Measurements from ENCODE around the gene SURF6.
A peak's percentile ranks its signal among the peaks of the same experiment; 100 is the strongest.
"Not testable (repeated sequence)": the region's sequence is repeated elsewhere in the genome, so short reads cannot be mapped to it uniquely, and the experiment has no call there.

Gene SURF6

DNA sequence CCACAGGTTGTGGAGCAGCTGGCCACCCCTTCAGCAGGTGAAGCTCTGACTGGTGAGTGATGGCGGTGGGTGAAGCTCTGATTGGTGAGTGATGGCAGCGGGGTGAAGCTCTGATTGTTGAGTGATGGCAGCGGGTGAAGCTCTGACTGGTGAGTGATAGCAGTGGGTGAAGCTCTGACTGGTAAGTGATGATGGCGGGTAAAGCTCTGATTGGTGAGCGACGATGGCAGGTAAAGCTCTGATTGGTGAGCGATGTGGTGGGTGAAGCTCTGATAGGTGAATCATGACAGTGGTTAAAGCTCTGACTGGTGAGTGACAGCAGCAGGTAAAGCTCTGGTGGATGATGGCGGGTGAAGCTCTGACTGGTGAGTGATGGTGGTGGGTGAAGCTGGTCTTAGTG, 51.6 kb downstream of the SURF6 start:
- no peak overlapping the region for H3K4me3 ChIP-seq (ENCODE audit: control insufficient read depth in 1 of 7, extremely low read depth in 1 of 7, insufficient read depth in 4 of 7, low read depth in 2 of 7, low read length in 6 of 7)
- H3K4me1 ChIP-seq (ENCODE audit: control extremely low read depth in 1 of 4, control insufficient read depth in 4 of 4, insufficient read depth in 4 of 4, low read length in 3 of 4): peaks cover 0 to 9% (median 0%) of the 10 kb centered on the region in 4 experiments
- DNase-seq: no peak
- 95% methylated on average over 4 of the region's 8 CpGs for WGBS (ENCODE audit: insufficient coverage)
- peaks cover 0 to 6% (median under 1%) of the 10 kb centered on the region in 5 experiments for H3K9me3 ChIP-seq (ENCODE audit: control extremely low read depth in 1 of 5, control insufficient read depth in 4 of 5, insufficient read depth in 2 of 5, low read depth in 1 of 5, low read length in 4 of 5)
- ChIA-PET CTCF (interaction anchor here (0.8 to 1.5 kb wide), 3 partner anchors 15 to 98 kb away, joined by 3 to 5 read pairs (median 4); no protein-coding TSS in a partner anchor), POLR2A (no interaction called here)
- peaks cover 0 to 2% (median 0%) of the 10 kb centered on the region in 5 experiments for H3K27me3 ChIP-seq (replicated peaks in 2 of 5; ENCODE audit: control insufficient read depth in 4 of 5, insufficient read depth in 5 of 5, low read length in 4 of 5)
- H3K36me3 ChIP-seq (ENCODE audit: control insufficient read depth in 4 of 4, insufficient read depth in 4 of 4, low read length in 3 of 4): no peaks in the 10 kb centered on the region
- no peak overlapping the region for H3K27ac ChIP-seq (ENCODE audit: insufficient read depth in 1 of 2, low read depth in 1 of 2, low read length in 2 of 2, poor library complexity in 1 of 2, severe bottlenecking in 2 of 2)

DNA sequence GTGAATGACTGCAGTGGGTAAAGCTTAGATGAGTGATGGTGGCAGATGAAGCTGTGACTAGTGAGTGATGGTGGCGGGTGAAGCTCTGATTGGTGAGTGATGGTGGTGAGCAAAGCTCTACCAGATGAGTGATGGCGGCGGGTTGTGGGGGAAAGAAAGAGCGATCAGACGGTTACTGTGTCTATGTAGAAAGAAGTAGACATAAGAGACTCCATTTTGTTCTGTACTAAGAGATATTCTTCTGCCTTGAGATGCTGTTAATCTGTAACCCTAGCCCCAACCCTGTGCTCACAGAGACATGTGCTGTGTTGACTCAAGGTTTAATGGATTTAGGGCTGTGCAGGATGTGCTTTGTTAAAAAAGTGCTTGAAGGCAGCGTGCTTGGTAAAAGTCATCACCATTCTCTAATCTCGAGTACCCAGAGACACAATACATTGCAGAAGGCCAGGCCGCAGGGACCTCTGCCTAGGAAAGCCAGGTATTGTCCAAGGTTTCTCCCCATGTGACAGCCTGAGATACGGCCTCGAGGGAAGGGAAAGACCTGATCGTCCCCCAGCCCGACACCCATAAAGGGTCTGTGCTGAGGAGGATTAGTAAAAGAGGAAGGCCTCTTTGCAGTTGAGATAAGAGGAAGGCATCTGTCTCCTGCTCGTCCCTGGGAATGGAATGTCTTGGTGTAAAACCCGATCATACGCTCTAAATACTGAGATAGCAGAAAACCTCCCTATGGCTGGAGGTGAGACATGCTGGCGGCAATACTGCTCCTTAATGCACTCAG, 52.5 kb downstream of the SURF6 start:
- 89% methylated on average over 6 of the region's 16 CpGs for WGBS (ENCODE audit: insufficient coverage)
- H3K9me3 ChIP-seq (ENCODE audit: control extremely low read depth in 1 of 5, control insufficient read depth in 4 of 5, insufficient read depth in 2 of 5, low read depth in 1 of 5, low read length in 4 of 5); H3K27ac ChIP-seq (ENCODE audit: insufficient read depth in 1 of 2, low read depth in 1 of 2, low read length in 2 of 2, poor library complexity in 1 of 2, severe bottlenecking in 2 of 2); H3K27me3 ChIP-seq (replicated peaks in 2 of 5; ENCODE audit: control insufficient read depth in 4 of 5, insufficient read depth in 5 of 5, low read length in 4 of 5); H3K4me3 ChIP-seq (ENCODE audit: control insufficient read depth in 1 of 7, extremely low read depth in 1 of 7, insufficient read depth in 4 of 7, low read depth in 2 of 7, low read length in 6 of 7); POLR2A ChIA-PET; H3K36me3 ChIP-seq (ENCODE audit: control insufficient read depth in 4 of 4, insufficient read depth in 4 of 4, low read length in 3 of 4): not testable (repeated sequence)
- H3K4me1 ChIP-seq (ENCODE audit: control extremely low read depth in 1 of 4, control insufficient read depth in 4 of 4, insufficient read depth in 4 of 4, low read length in 3 of 4): peaks cover 0 to 12% (median 0%) of the 10 kb centered on the region in 4 experiments
- CTCF ChIA-PET: interaction anchor here (1.2 to 1.8 kb wide), 2 partner anchors 97 kb away, joined by 5 to 9 read pairs; no protein-coding TSS in a partner anchor
- peak in 1 of 3 donors; percentile 62 for DNase-seq

DNA sequence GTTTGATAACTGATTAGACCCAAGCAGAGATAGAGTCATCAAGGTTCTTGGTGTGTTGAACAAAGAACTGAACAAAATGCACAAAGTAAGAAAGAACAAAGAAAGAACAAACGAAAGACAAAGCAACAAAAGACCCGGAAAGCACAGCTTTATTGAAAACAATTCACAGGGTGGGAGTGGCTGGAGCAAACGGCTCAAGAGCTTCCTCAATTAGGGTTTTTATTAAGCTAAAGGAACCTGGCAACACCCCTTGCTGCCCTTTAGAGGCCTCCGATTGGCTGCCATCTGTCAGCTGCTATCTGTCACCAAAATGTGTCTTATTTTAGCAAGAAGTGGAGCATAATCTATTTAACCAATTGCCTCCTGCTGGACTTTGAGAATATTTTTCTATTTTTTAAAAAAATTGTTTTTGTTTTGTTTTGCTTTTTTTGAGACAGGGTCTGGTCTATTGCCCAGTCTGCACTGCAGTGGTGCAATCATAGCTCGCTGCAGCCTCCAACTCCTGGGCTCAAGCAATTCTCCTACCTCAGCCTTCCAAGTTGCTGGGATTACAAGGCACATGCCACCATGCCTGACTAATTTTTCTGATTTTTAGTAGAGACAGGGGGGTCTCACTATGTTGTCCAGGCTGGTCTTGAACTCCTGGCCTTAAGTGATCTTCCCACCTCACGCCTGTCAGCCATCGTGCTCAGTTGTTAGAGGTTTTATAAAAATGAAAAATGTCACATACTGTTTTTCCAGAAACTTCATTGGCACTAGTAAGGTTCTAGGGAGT, 53.3 kb downstream of the SURF6 start:
- POLR2A ChIA-PET: no interaction called here

DNA sequence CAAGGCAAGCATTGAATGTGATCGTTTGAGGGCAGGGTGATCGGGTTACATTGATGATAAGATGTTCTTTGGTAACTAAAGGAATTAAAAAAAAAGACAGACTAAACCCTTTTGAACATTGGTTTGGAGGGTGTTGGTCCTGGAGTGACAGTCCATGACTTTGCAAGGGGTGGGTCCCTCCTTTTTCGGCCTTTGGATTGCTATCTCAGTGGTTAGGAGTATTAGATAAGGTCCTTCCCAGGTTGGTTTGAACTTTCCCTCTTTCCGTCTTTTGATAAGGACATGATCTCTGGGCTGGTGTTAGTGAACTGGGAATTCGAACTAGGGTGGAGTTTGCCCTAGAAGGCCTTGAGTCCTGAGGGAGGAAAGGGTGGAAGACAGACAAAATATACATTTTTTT, 55.6 kb downstream of the SURF6 start:
- 100% methylated on average over 2 of the region's 5 CpGs for WGBS (ENCODE audit: insufficient coverage)
- ChIA-PET POLR2A (no interaction called here), CTCF (interaction anchor here (1.4 kb wide), 1 partner anchor 91 kb away, joined by 3 read pairs; no protein-coding TSS in a partner anchor)
- DNase-seq: no peak
- Histone ChIP-seq H3K36me3 (ENCODE audit: control insufficient read depth in 4 of 4, insufficient read depth in 4 of 4, low read length in 3 of 4) (no peaks in the 10 kb centered on the region), H3K9me3 (ENCODE audit: control extremely low read depth in 1 of 5, control insufficient read depth in 4 of 5, insufficient read depth in 2 of 5, low read depth in 1 of 5, low read length in 4 of 5) (peaks cover 0 to 16% (median 3%) of the 10 kb centered on the region in 5 experiments), H3K4me3 (ENCODE audit: control insufficient read depth in 1 of 7, extremely low read depth in 1 of 7, insufficient read depth in 4 of 7, low read depth in 2 of 7, low read length in 6 of 7) (no peak overlapping the region), H3K27me3 (replicated peaks in 2 of 5; ENCODE audit: control insufficient read depth in 4 of 5, insufficient read depth in 5 of 5, low read length in 4 of 5) (no peaks in the 10 kb centered on the region), H3K4me1 (ENCODE audit: control extremely low read depth in 1 of 4, control insufficient read depth in 4 of 4, insufficient read depth in 4 of 4, low read length in 3 of 4) (peaks cover 0 to 15% (median 0%) of the 10 kb centered on the region in 4 experiments), H3K27ac (ENCODE audit: insufficient read depth in 1 of 2, low read depth in 1 of 2, low read length in 2 of 2, poor library complexity in 1 of 2, severe bottlenecking in 2 of 2) (no peak overlapping the region)

More for the DNA sequence above, 53.3 kb downstream of the SURF6 start:
- WGBS (ENCODE audit: insufficient coverage): 37% methylated on average over 6 of the region's 7 CpGs
- H3K27me3 ChIP-seq (replicated peaks in 2 of 5; ENCODE audit: control insufficient read depth in 4 of 5, insufficient read depth in 5 of 5, low read length in 4 of 5): peaks cover 0 to 2% (median 0%) of the 10 kb centered on the region in 5 experiments
- peak overlapping the region in 3 of 7 experiments; percentile 30 to 60 (median 30) for H3K4me3 ChIP-seq (ENCODE audit: control insufficient read depth in 1 of 7, extremely low read depth in 1 of 7, insufficient read depth in 4 of 7, low read depth in 2 of 7, low read length in 6 of 7)
- peaks cover 0 to 12% (median 0%) of the 10 kb centered on the region in 4 experiments for H3K4me1 ChIP-seq (ENCODE audit: control extremely low read depth in 1 of 4, control insufficient read depth in 4 of 4, insufficient read depth in 4 of 4, low read length in 3 of 4)
- peaks cover 0 to 13% (median 3%) of the 10 kb centered on the region in 5 experiments for H3K9me3 ChIP-seq (ENCODE audit: control extremely low read depth in 1 of 5, control insufficient read depth in 4 of 5, insufficient read depth in 2 of 5, low read depth in 1 of 5, low read length in 4 of 5)
- DNase-seq: peak; percentile 70 to 91 (median 85)
- no peak overlapping the region for H3K27ac ChIP-seq (ENCODE audit: insufficient read depth in 1 of 2, low read depth in 1 of 2, low read length in 2 of 2, poor library complexity in 1 of 2, severe bottlenecking in 2 of 2)
- H3K36me3 ChIP-seq (ENCODE audit: control insufficient read depth in 4 of 4, insufficient read depth in 4 of 4, low read length in 3 of 4): no peaks in the 10 kb centered on the region
- CTCF ChIA-PET: interaction anchor here (0.6 to 1.8 kb wide), 3 partner anchors 13 to 96 kb away, joined by 3 to 9 read pairs (median 4); no protein-coding TSS in a partner anchor
